Mucosa of descending colon (tissue), 3 donors: Measurements from ENCODE around the gene SELP. TPM values are rescaled to one million over a fixed set of nuclear protein-coding genes. Genes with fewer than 3 reads are reported as not detected.
A peak's percentile ranks its signal among the peaks of the same experiment; 100 is the strongest.

ENCODE experiments used
- ATAC-seq: fragments of 200-7000 bp; cut with Tn5 transposase; one replicate; pipeline ENCODE4 v1.9.1; 2020; ENCODE audit warnings: mild to moderate bottlenecking, moderate library complexity
- DNase-seq, 3 donors: peaks; one replicate each; pipeline ENCODE4 v3.0.0-alpha.2; 2020
- H3K36me3 ChIP-seq: fragments of 200-600 bp; one replicate; pipeline ENCODE4 v1.8.0; 2021; ENCODE audit warnings: low read depth, mild to moderate bottlenecking
- H3K4me1 ChIP-seq: fragments of 200-600 bp; one replicate; pipeline ENCODE4 v1.8.0; 2021; ENCODE audit warnings: low read depth, mild to moderate bottlenecking
- H3K4me3 ChIP-seq: fragments of 200-600 bp; one replicate; pipeline ENCODE4 v1.8.0; 2021; ENCODE audit warnings: mild to moderate bottlenecking
- H3K9me3 ChIP-seq: fragments of 200-600 bp; one replicate; pipeline ENCODE4 v1.8.0; 2021; ENCODE audit warnings: mild to moderate bottlenecking
- intact Hi-C, 2 donors: fragments of 100-400 bp; cut with DNase I in 1 of 2; cut with micrococcal nuclease in 1 of 2; formaldehyde crosslinking; loops; one replicate each; pipeline versions ENCODE4 v1.11.0 to v1.11.1; 2022; cut with DNase I, micrococcal nuclease
- total RNA-seq, 3 donors: library from RNA; stranded (reverse); fragmentation: NEBNext Ultra II Directional in 2 of 3; extraction: Animal tissue kit (Norgen Biotek cat#: 25700) in 2 of 3; gene quantifications; one replicate each; pipeline versions ENCODE4 v1.2.1 to v1.2.4, GENCODE V29; 2021 to 2023
- TF ChIP-seq, protein P1 (sequence below): fragments of 200-600 bp; IDR thresholded peaks from one replicate; pipeline ENCODE4 v1.8.0; 2022; ENCODE audit warnings: antibody characterized with exemption, mild to moderate bottlenecking
- donor health status: DM: no; HTN: no; CAD: no; lungs with moderate emphysema.
- donor health status: DM: no; HTN: no; CAD: no.
- donor health status: DM: no; HTN: yes; CAD: no.

Gene SELP
- total RNA-seq, 3 donors from 2014 or later: 1.9 to 4.2 (median 2.4) TPM

DNA sequence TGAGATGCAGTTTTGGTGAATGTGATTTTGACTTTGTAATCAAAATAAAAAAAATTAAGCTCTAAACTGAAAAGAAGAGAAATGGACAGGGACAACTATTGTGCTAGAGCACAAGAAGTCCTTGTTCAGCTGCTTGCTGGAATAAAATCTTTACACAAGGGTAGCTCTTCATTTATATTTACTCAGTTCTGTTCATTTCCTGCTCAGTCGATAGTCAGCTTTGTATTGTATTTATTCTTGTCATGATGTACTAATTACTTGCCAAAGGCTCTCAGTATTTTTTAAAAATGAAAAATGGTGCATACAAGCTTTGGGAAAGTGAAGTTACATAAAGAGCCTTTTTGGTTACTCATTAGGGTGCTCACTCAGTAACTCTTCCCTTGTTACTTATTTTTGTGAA, 61.4 kb downstream of the SELP start:
- no peaks in the 10 kb centered on the region for H3K9me3 ChIP-seq
- peaks cover 11% of the 10 kb centered on the region for H3K4me1 ChIP-seq
- DNase-seq (no peak), ATAC-seq (peak; percentile 36)
- TF ChIP-seq, protein P1, sequence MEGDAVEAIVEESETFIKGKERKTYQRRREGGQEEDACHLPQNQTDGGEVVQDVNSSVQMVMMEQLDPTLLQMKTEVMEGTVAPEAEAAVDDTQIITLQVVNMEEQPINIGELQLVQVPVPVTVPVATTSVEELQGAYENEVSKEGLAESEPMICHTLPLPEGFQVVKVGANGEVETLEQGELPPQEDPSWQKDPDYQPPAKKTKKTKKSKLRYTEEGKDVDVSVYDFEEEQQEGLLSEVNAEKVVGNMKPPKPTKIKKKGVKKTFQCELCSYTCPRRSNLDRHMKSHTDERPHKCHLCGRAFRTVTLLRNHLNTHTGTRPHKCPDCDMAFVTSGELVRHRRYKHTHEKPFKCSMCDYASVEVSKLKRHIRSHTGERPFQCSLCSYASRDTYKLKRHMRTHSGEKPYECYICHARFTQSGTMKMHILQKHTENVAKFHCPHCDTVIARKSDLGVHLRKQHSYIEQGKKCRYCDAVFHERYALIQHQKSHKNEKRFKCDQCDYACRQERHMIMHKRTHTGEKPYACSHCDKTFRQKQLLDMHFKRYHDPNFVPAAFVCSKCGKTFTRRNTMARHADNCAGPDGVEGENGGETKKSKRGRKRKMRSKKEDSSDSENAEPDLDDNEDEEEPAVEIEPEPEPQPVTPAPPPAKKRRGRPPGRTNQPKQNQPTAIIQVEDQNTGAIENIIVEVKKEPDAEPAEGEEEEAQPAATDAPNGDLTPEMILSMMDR: no peak
- no peak overlapping the region for H3K4me3 ChIP-seq
- intact Hi-C loops: no loop called here
- no peaks in the 10 kb centered on the region for H3K36me3 ChIP-seq

GRCh38 chr1:169565335-169566271, 64.3 kb downstream of the SELP start:
- TF ChIP-seq, protein P1: no peak
- intact Hi-C loops: no loop called here
- DNase-seq (peak in 1 of 3 donors; percentile 34), ATAC-seq (peak; percentile 69)
- H3K9me3 ChIP-seq: no peaks in the 10 kb centered on the region
- no peak overlapping the region for H3K4me3 ChIP-seq
- no peaks in the 10 kb centered on the region for H3K36me3 ChIP-seq
- peaks cover 11% of the 10 kb centered on the region for H3K4me1 ChIP-seq

- TF ChIP-seq, protein P1: no peak
- no peak for DNase-seq
Observed at GRCh38 chr1:169563650-169564049, 66.3 kb downstream of the SELP start.

GRCh38 chr1:169563019-169563615, 66.8 kb downstream of the SELP start:
- intact Hi-C loops: no loop called here
- ATAC-seq (no peak), DNase-seq (no peak)
- Histone ChIP-seq H3K9me3 (no peaks in the 10 kb centered on the region), H3K4me1 (peaks cover 3% of the 10 kb centered on the region), H3K36me3 (no peaks in the 10 kb centered on the region), H3K4me3 (no peak overlapping the region)
- TF ChIP-seq, protein P1: no peak

More at GRCh38 chr1:169563650-169564049, 66.3 kb downstream of the SELP start:
- H3K4me1 ChIP-seq: peaks cover 6% of the 10 kb centered on the region
- H3K36me3 ChIP-seq: no peaks in the 10 kb centered on the region
- no peak for ATAC-seq
- intact Hi-C loops: no loop called here
- H3K4me3 ChIP-seq: no peak overlapping the region
- no peaks in the 10 kb centered on the region for H3K9me3 ChIP-seq

GRCh38 chr1:169561692-169562091, 68.2 kb downstream of the SELP start:
- Histone ChIP-seq H3K4me3 (no peak overlapping the region), H3K4me1 (no peaks in the 10 kb centered on the region), H3K9me3 (no peaks in the 10 kb centered on the region), H3K36me3 (no peaks in the 10 kb centered on the region)
- intact Hi-C loops: no loop called here
- DNase-seq (no peak), ATAC-seq (no peak)
- TF ChIP-seq, protein P1: no peak
